ENCODE results near the gene CALML4.

DNA sequence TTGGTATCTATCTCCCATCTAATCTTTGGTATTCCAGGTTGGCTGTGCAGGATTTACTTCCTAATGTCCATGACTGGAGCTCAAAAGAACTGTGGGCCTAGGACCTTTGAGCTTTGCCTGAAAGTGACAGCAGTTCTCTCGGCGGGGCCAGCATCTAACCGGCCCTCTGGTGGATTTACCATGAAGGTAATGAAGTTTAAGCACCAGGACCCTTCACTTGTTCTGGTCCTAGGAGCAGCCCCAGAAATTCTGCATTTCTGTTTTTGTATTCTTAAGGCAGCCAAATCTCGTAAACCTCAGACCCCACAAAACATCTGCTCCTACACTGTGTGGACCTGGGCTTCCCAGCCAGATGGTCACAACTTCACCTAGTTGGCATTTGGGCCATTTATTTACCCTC lies 13.0 kb downstream of the CALML4 start:
- no peak for TF ChIP-seq FOXA1 (IDR thresholded peaks at IDR 0.05)
- no peak for TF ChIP-seq FOXM1 (IDR thresholded peaks at IDR 0.05; ENCODE audit: borderline replicate concordance)
- TF ChIP-seq ZNF384 (IDR thresholded peaks at IDR 0.05) = no peak
- TF ChIP-seq SP1 (IDR thresholded peaks at IDR 0.05) = no peak
- TF ChIP-seq SUZ12 (IDR thresholded peaks at IDR 0.05) = no peak
- no peak for TF ChIP-seq FOXK2 (IDR thresholded peaks at IDR 0.05)
- TF ChIP-seq ARNT (IDR thresholded peaks at IDR 0.05) = no peak

Measured in HEK293T (cell line).